Measurements from ENCODE around the gene CSF2. TPM values are rescaled to one million over a fixed set of nuclear protein-coding genes. Genes with fewer than 3 reads are reported as not detected.

The CSF2 gene
- total RNA-seq, 1 experiment from 2014 or later: 0.30 TPM

GRCh38 chr5:132079619-132080018 lies 6.0 kb downstream of the CSF2 start:
- POLR2A ChIA-PET: no interaction called here
- peaks cover 10 to 12% of the 10 kb centered on the region in 2 experiments for H3K4me1 ChIP-seq (ENCODE audit: control insufficient read depth in 1 of 2, insufficient read depth in 2 of 2, low read length in 2 of 2)
- H3K9ac ChIP-seq (ENCODE audit: low read length): no peak overlapping the region
- H3K27ac ChIP-seq (ENCODE audit: low read depth, low read length): no peak overlapping the region
- no peaks in the 10 kb centered on the region for H3K9me2 ChIP-seq (ENCODE audit: insufficient read depth)
- TF ChIP-seq RAD21 (IDR thresholded peaks at IDR 0.05; ENCODE audit: low read depth) (no peak), CEBPB (IDR thresholded peaks at IDR 0.05; ENCODE audit: low read depth) (no peak), POLR2AphosphoS5 (IDR thresholded peaks at IDR 0.05; ENCODE audit: low read depth, low read length) (no peak), JUND (IDR thresholded peaks at IDR 0.05) (no peak), EZH2phosphoT487 (IDR thresholded peaks at IDR 0.05; ENCODE audit: borderline replicate concordance) (no peak)
- H2AFZ ChIP-seq (ENCODE audit: low read depth, low read length, poor library complexity, severe bottlenecking): no peak overlapping the region
- intact Hi-C loops (cut with micrococcal nuclease): no loop called here
- DNase-seq (ENCODE audit: low read depth, low spot score) (no peak), ATAC-seq (no peak)
- no TSS peak for BruUV-seq (replicated peaks)
- H3K79me2 ChIP-seq (ENCODE audit: insufficient read depth, low read length): no peaks in the 10 kb centered on the region
- H3K4me2 ChIP-seq (ENCODE audit: low read length): no peak overlapping the region
- no peak overlapping the region for H3K4me3 ChIP-seq (replicated peaks in 1 of 2; ENCODE audit: low read depth in 1 of 2, low read length in 2 of 2)
- no peaks in the 10 kb centered on the region for H3K36me3 ChIP-seq (ENCODE audit: control insufficient read depth in 1 of 2, insufficient read depth in 2 of 2, low read length in 2 of 2)
- H4K20me1 ChIP-seq (ENCODE audit: insufficient read depth): no peaks in the 10 kb centered on the region
- no peaks in the 10 kb centered on the region for H3K27me3 ChIP-seq (ENCODE audit: insufficient read depth, low read length)
- RAD21 ChIA-PET (ENCODE audit: low non-redundant PET in 1 of 2, low total read pairs in 2 of 2, uncharacterized antibody in 2 of 2, unreplicated experiment in 2 of 2): no interaction called here
- CTCF ChIA-PET: no interaction called here
- H3K9me3 ChIP-seq (ENCODE audit: control insufficient read depth in 1 of 2, insufficient read depth in 1 of 2, low read depth in 1 of 2, low read length in 2 of 2): no peaks in the 10 kb centered on the region

GRCh38 chr5:132080595-132080994 lies 7.0 kb downstream of the CSF2 start:
- Histone ChIP-seq H2AFZ (ENCODE audit: low read depth, low read length, poor library complexity, severe bottlenecking) (no peak overlapping the region), H3K79me2 (ENCODE audit: insufficient read depth, low read length) (no peaks in the 10 kb centered on the region), H3K9me3 (ENCODE audit: control insufficient read depth in 1 of 2, insufficient read depth in 1 of 2, low read depth in 1 of 2, low read length in 2 of 2) (no peaks in the 10 kb centered on the region), H3K4me2 (ENCODE audit: low read length) (no peak overlapping the region), H3K27ac (ENCODE audit: low read depth, low read length) (no peak overlapping the region), H3K4me3 (replicated peaks in 1 of 2; ENCODE audit: low read depth in 1 of 2, low read length in 2 of 2) (no peak overlapping the region), H3K36me3 (ENCODE audit: control insufficient read depth in 1 of 2, insufficient read depth in 2 of 2, low read length in 2 of 2) (no peaks in the 10 kb centered on the region), H3K27me3 (ENCODE audit: insufficient read depth, low read length) (no peaks in the 10 kb centered on the region), H3K9ac (ENCODE audit: low read length) (no peak overlapping the region), H3K9me2 (ENCODE audit: insufficient read depth) (no peaks in the 10 kb centered on the region), H4K20me1 (ENCODE audit: insufficient read depth) (no peaks in the 10 kb centered on the region), H3K4me1 (ENCODE audit: control insufficient read depth in 1 of 2, insufficient read depth in 2 of 2, low read length in 2 of 2) (peaks cover 2 to 3% of the 10 kb centered on the region in 2 experiments; a peak in 3 of 4 replicates)
- ChIA-PET CTCF (no interaction called here), RAD21 (ENCODE audit: low non-redundant PET in 1 of 2, low total read pairs in 2 of 2, uncharacterized antibody in 2 of 2, unreplicated experiment in 2 of 2) (no interaction called here), POLR2A (no interaction called here)
- intact Hi-C loops (cut with micrococcal nuclease): no loop called here
- BruUV-seq (replicated peaks): no TSS peak
- no peak for ATAC-seq
- no peak for DNase-seq (ENCODE audit: low read depth, low spot score)
- no peak for TF ChIP-seq EZH2phosphoT487 (IDR thresholded peaks at IDR 0.05; ENCODE audit: borderline replicate concordance)
- TF ChIP-seq RAD21 (IDR thresholded peaks at IDR 0.05; ENCODE audit: low read depth): no peak
- TF ChIP-seq FOSL1 (IDR thresholded peaks at IDR 0.05; ENCODE audit: low read depth): no peak
- no peak for TF ChIP-seq CTCF (IDR thresholded peaks at IDR 0.05 in 2 of 3, conservative IDR thresholded peaks at IDR 0.05 in 1 of 3; ENCODE audit: borderline replicate concordance in 1 of 3, insufficient read depth in 1 of 3, low read depth in 2 of 3, low read length in 2 of 3)
- no peak for TF ChIP-seq SIN3A (IDR thresholded peaks at IDR 0.05; ENCODE audit: low read depth)
- TF ChIP-seq ATF3 (IDR thresholded peaks at IDR 0.05): no peak
- TF ChIP-seq EGR1 (IDR thresholded peaks at IDR 0.05; ENCODE audit: low read depth): no peak
- TF ChIP-seq POLR2AphosphoS5 (IDR thresholded peaks at IDR 0.05; ENCODE audit: low read depth, low read length): no peak
- TF ChIP-seq CBX3 (IDR thresholded peaks at IDR 0.05; ENCODE audit: low read depth): no peak
- no peak for TF ChIP-seq TCF7L2 (IDR thresholded peaks at IDR 0.05; ENCODE audit: borderline replicate concordance, extremely low read depth, insufficient read depth, insufficient read length)
- TF ChIP-seq ZNF274 (IDR thresholded peaks at IDR 0.05; ENCODE audit: low read depth, low read length): no peak
- TF ChIP-seq JUND (IDR thresholded peaks at IDR 0.05): no peak
- no peak for TF ChIP-seq POLR2A (IDR thresholded peaks at IDR 0.05; ENCODE audit: borderline replicate concordance, extremely low read depth, insufficient read depth, insufficient read length)
- TF ChIP-seq REST (IDR thresholded peaks at IDR 0.05; ENCODE audit: low read depth): no peak
- no peak for TF ChIP-seq SRF (IDR thresholded peaks at IDR 0.05; ENCODE audit: low read depth)
- no peak for TF ChIP-seq ZFX (IDR thresholded peaks at IDR 0.05)
- no peak for TF ChIP-seq EZH2 (IDR thresholded peaks at IDR 0.05)

Measured in HCT116 (cell line).